GM18502 (cell line): ENCODE measurements around the gene GNAI3.
"Not testable (repeated sequence)": the region's sequence is repeated elsewhere in the genome, so short reads cannot be mapped to it uniquely, and the experiment has no call there.

Experiments used
- ATAC-seq: cut with Tn5 transposase; IDR thresholded peaks from one replicate; pipeline ENCODE4 v1.9.1; 2021; ENCODE audit warnings: mild to moderate bottlenecking; ENCODE audit not compliant: unreplicated experiment, poor library complexity

GNAI3 gene

DNA sequence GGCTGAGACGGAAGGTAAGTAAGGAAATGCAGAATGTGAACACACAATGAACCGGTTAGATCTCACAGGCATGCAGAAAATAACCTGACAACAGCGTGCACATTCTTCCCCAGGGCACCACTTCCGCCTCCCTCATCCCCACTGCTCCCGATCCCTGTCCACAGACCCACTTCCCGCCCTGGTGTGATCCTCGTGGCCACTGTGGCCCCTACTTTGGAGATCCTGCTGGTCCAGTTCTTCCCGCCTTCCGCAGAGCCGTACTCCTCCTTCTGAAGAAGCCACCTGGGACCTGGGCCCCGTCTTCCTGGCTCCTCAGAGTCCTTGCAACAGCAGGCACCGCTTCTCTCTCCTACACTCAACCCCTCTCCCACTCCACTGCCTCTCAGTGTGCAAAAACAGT lies 106.1 kb downstream of the GNAI3 start:
- ATAC-seq, result no peak

GRCh38 chr1:109655615-109656519 lies 107.5 kb downstream of the GNAI3 start, which contains the start of gene GSTM4:
GSTM4 (plus strand) TSS chr1:109656099; CDS start chr1:109656390, 291 bp downstream.
- peak; percentile 95 for ATAC-seq

DNA sequence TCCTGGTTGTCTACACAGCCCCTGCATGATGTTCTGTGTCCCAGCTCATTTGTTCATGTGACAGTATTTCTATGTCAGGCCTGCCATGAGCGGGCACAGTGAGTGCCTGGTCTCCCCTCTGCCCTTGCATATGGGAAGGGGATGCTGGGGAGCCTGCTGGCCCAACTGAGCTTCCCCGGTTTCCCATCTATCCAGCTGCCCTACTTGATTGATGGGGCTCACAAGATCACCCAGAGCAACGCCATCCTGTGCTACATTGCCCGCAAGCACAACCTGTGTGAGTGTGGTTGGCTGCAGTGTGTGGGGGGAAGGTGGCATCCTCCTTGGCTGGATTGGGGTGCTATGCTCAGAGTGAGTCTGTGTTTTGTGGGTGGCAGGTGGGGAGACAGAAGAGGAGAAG lies 109.0 kb downstream of the GNAI3 start:
- no peak for ATAC-seq

DNA sequence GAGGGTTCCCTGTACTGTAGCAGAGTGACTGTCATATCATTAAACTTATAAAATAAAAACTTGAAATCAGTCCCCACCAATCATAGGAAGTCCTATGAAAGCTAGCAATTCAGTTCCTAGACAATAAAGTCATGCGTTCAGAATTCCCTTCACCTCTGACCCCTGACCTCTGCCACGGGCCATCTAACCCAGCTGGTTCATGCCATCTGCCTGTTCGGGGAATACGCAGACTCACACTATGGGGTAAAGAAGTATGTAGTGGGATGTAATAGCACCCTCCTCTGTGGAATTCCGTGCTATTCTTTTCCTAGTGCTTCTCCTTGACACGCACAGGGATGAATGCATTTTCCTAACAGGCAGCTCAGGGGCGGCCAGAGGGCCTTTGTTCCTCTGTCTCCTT lies 109.6 kb downstream of the GNAI3 start:
- ATAC-seq, result no peak

GRCh38 chr1:109658533-109659042 lies 110.2 kb downstream of the GNAI3 start:
- ATAC-seq, result no peak

DNA sequence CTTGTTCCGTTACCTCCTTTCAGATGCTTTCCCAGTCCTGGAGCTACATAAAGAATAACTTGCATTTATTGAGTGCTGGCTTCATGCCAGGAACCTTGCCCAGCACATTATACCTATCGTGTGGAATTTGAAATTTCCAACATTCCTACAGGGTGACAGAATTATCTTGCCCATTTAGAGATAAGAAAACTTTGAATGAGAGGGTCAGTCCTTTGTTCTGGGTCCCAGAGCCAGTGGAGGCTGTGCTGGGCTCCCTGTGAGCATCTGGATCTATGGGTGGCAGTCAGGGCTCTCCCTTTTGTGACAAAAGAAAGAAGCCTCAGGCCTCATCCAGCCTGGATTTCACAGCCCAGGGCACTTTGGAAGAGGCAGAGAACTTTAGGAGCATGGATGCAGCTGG lies 110.7 kb downstream of the GNAI3 start:
- ATAC-seq, result no peak

DNA sequence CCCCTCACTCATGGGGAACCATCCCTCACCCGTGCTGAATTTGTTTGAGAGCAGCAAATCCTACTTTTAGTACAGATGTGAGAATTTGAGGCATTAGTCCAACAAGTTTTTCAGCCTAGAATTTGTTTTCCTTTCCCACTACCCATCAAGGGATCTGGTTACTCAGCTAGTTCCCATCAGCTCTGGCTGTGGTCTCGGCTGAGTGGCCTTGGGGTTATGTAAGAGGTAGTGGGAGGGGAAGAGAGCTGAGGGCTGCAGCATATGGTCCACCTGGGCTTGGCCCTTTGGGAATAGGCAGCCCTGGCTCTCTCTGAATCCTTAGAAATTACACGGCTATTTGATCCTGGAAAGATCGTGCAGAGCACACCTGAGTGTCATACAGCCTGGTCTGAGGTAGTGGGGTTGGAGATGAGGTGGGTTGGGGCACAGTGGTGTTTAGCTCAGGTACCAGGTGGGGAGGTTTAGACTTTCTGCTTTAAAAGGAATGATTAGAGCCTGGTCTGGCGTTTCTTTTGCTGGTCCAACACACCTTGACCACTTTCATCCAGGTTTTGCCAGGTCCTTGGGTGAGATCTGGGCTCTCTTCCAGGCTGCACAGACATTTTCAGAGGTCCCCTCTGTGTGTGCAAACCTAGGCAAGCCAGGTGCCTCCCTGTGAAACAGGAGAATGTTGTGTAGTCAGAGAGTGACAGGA lies 111.7 kb downstream of the GNAI3 start:
- no peak for ATAC-seq

- ATAC-seq, result not testable (repeated sequence)
Observed at GRCh38 chr1:109660691-109661026, 112.2 kb downstream of the GNAI3 start.

- ATAC-seq, result no peak
Observed at GRCh38 chr1:109661391-109661790, 113.0 kb downstream of the GNAI3 start.

GRCh38 chr1:109664671-109665070 lies 116.3 kb downstream of the GNAI3 start:
- no peak for ATAC-seq

DNA sequence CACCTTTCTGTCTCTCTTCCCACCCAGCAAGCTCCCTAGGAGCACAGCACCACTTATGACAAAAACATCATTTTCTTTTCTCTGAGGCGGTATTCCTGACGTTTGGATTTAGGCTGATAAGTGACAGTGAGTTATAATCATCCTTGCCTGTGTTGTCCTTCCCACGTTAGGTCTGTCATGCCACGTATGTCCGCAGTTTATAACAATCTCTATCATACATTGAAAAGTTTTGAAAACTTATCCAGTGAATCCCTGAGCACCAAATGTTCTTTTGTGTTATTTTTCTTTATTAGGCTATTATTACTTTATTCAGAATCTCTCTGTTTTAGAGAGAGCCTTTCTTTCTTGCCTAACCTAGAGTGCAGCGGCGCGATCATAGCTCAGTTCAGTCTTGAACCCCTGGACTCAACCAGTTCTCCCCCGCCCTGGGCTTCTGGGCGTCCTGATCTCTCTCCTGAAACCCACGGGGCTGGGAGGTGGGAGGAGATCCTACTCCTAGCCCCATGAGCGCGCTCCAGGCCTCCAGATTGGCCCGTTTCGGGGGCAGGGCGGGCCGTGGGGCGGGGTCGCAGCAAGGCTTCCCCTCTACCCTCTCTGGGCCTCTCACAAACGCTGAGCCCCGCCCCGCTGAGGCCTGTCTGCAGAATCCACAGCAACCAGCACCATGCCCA lies 119.2 kb downstream of the GNAI3 start, which contains the start of gene GSTM2:
TSS of gene GSTM2 (plus strand) at position 606 of the 671 bp plus-strand sequence. CDS start at position 665, 59 bp downstream.
- ATAC-seq, result peak; percentile 93
